ENCODE data around the gene ZMPSTE24. TPM values are rescaled to one million over a fixed set of nuclear protein-coding genes. Genes with fewer than 3 reads are reported as not detected.
A peak's percentile ranks its signal among the peaks of the same experiment; 100 is the strongest.

ZMPSTE24 gene
- total and polyA plus RNA-seq, 2 donors (not counting 1 experiment from before 2014, with no cell fraction given), result 60.9 to 67.6 TPM

- H3K4me3 ChIP-seq (replicated peaks in 1 of 4; ENCODE audit: control extremely low read depth in 1 of 4, insufficient read depth in 1 of 4, low read depth in 3 of 4, low read length in 4 of 4), result no peak overlapping the region
- no peaks in the 10 kb centered on the region for H3K79me2 ChIP-seq (ENCODE audit: control insufficient read depth, insufficient read depth, low read length)
- no peaks in the 10 kb centered on the region for H3K27me3 ChIP-seq (ENCODE audit: control insufficient read depth, insufficient read depth, low read length)
- H3K4me1 ChIP-seq (ENCODE audit: control insufficient read depth, extremely low read depth, insufficient read depth, low read length), result peaks cover 3% of the 10 kb centered on the region
- no peaks in the 10 kb centered on the region for H4K20me1 ChIP-seq (ENCODE audit: control insufficient read depth, extremely low read depth, insufficient read depth, low read length)
- H3K36me3 ChIP-seq (ENCODE audit: control insufficient read depth, insufficient read depth, low read length), result no peaks in the 10 kb centered on the region
- no peak overlapping the region for H3K9ac ChIP-seq (ENCODE audit: insufficient read depth, low read length)
- no peaks in the 10 kb centered on the region for H3K9me3 ChIP-seq (ENCODE audit: control insufficient read depth, insufficient read depth, low read depth, low read length)
- no peak overlapping the region for H3K27ac ChIP-seq (ENCODE audit: insufficient read depth, low read length)
- TF ChIP-seq EZH2 (IDR thresholded peaks at IDR 0.05; ENCODE audit: low read length, missing control alignments) (no peak), CTCF (conservative IDR thresholded peaks at IDR 0.05 in 1 of 2, IDR thresholded peaks at IDR 0.05 in 1 of 2; ENCODE audit: low read depth in 1 of 2, low read length in 2 of 2) (no peak)
- H2AFZ ChIP-seq (ENCODE audit: low read length), result no peak overlapping the region
- no peak overlapping the region for H3K4me2 ChIP-seq (ENCODE audit: extremely low read depth, insufficient read depth, low read length)
- DNase-seq (ENCODE audit: low read depth in 2 of 2), result no peak
Observed at GRCh38 chr1:40337443-40337842, 79.4 kb downstream of the ZMPSTE24 start.

GRCh38 chr1:40338745-40339419, 80.8 kb downstream of the ZMPSTE24 start:
- peak overlapping the region; percentile 77 for H3K4me2 ChIP-seq (ENCODE audit: extremely low read depth, insufficient read depth, low read length)
- TF ChIP-seq CTCF (conservative IDR thresholded peaks at IDR 0.05 in 1 of 2, IDR thresholded peaks at IDR 0.05 in 1 of 2; ENCODE audit: low read depth in 1 of 2, low read length in 2 of 2) (peak; percentile 95 to 100), EZH2 (IDR thresholded peaks at IDR 0.05; ENCODE audit: low read length, missing control alignments) (no peak)
- no peaks in the 10 kb centered on the region for H4K20me1 ChIP-seq (ENCODE audit: control insufficient read depth, extremely low read depth, insufficient read depth, low read length)
- H3K4me3 ChIP-seq (replicated peaks in 1 of 4; ENCODE audit: control extremely low read depth in 1 of 4, insufficient read depth in 1 of 4, low read depth in 3 of 4, low read length in 4 of 4), result peak overlapping the region in 1 of 4 experiments; percentile 35
- H3K27me3 ChIP-seq (ENCODE audit: control insufficient read depth, insufficient read depth, low read length), result no peaks in the 10 kb centered on the region
- no peaks in the 10 kb centered on the region for H3K79me2 ChIP-seq (ENCODE audit: control insufficient read depth, insufficient read depth, low read length)
- peaks cover 3% of the 10 kb centered on the region for H3K4me1 ChIP-seq (ENCODE audit: control insufficient read depth, extremely low read depth, insufficient read depth, low read length)
- peak overlapping the region; percentile 61 for H2AFZ ChIP-seq (ENCODE audit: low read length)
- H3K9me3 ChIP-seq (ENCODE audit: control insufficient read depth, insufficient read depth, low read depth, low read length), result no peaks in the 10 kb centered on the region
- no peak overlapping the region for H3K9ac ChIP-seq (ENCODE audit: insufficient read depth, low read length)
- peak; percentile 61 to 77 for DNase-seq (ENCODE audit: low read depth in 2 of 2)
- H3K27ac ChIP-seq (ENCODE audit: insufficient read depth, low read length), result no peak overlapping the region
- no peaks in the 10 kb centered on the region for H3K36me3 ChIP-seq (ENCODE audit: control insufficient read depth, insufficient read depth, low read length)

GRCh38 chr1:40339420-40340323, 81.6 kb downstream of the ZMPSTE24 start:
- Histone ChIP-seq H3K27ac (ENCODE audit: insufficient read depth, low read length) (no peak overlapping the region), H3K4me3 (replicated peaks in 1 of 4; ENCODE audit: control extremely low read depth in 1 of 4, insufficient read depth in 1 of 4, low read depth in 3 of 4, low read length in 4 of 4) (no peak overlapping the region), H3K36me3 (ENCODE audit: control insufficient read depth, insufficient read depth, low read length) (no peaks in the 10 kb centered on the region), H3K4me2 (ENCODE audit: extremely low read depth, insufficient read depth, low read length) (no peak overlapping the region), H3K4me1 (ENCODE audit: control insufficient read depth, extremely low read depth, insufficient read depth, low read length) (peaks cover 3% of the 10 kb centered on the region), H3K79me2 (ENCODE audit: control insufficient read depth, insufficient read depth, low read length) (no peaks in the 10 kb centered on the region), H4K20me1 (ENCODE audit: control insufficient read depth, extremely low read depth, insufficient read depth, low read length) (no peaks in the 10 kb centered on the region), H3K27me3 (ENCODE audit: control insufficient read depth, insufficient read depth, low read length) (no peaks in the 10 kb centered on the region), H3K9ac (ENCODE audit: insufficient read depth, low read length) (no peak overlapping the region), H3K9me3 (ENCODE audit: control insufficient read depth, insufficient read depth, low read depth, low read length) (no peaks in the 10 kb centered on the region), H2AFZ (ENCODE audit: low read length) (no peak overlapping the region)
- DNase-seq (ENCODE audit: low read depth in 2 of 2), result no peak
- TF ChIP-seq EZH2 (IDR thresholded peaks at IDR 0.05; ENCODE audit: low read length, missing control alignments) (no peak), CTCF (conservative IDR thresholded peaks at IDR 0.05 in 1 of 2, IDR thresholded peaks at IDR 0.05 in 1 of 2; ENCODE audit: low read depth in 1 of 2, low read length in 2 of 2) (no peak)
